GM12864 (cell line): ENCODE data around the gene ALPK3.

Source experiments
- DNase-seq: peaks from one replicate; pipeline ENCODE4 v3.0.0-alpha.2; 2011; ENCODE audit warnings: low read depth
- H3K4me3 ChIP-seq: 2 replicates; pipeline ENCODE4 v1.5.1; 2011; ENCODE audit warnings: mild to moderate bottlenecking, low read depth, low read length, control low read depth
- TF ChIP-seq, protein P1 (sequence below): IDR thresholded peaks from 2 replicates; pipeline ENCODE4 v1.5.1; 2011; ENCODE audit warnings: low read depth, mild to moderate bottlenecking, moderate library complexity, low read length, control low read depth, inconsistent platforms; ENCODE audit errors: missing control alignments

The ALPK3 gene

DNA sequence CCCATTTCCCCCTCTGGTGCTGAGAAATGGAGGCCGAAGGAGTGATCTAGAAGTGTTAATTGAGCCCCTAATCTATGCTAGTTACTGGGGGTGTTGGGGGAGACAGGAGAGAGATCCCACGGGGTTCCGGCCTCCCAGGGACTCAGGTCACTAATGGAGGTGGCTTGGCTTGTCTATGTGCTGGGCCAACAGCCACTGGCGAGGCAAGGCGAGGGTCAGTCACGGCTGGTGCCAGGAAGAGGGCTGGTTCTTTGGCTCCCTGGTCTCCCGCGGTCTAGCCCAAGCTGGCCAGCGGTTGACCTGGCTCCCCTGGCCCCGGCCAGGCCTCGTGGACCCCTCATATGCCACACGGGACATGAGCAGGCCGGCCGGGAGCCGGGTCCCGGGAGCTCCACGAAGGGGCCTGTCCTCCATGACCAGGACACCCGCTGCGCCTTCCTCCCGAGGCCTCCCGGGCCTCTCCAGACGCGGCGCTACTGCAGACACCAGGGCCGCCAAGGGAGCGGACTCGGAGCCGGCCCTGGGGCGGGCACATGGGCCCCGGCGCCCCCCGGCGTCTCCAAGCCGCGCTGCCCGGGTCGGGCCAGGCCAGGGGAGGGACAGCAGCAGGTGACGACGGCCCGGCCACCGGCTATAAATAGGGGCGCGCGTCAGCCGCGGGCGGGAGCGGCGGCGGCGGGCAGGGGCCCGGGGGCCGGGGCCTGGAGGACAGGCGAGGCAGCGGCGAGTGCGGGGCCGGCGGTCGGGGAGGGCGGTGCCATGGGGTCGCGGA is at the start of gene ALPK3:
Gene ALPK3 (plus strand): TSS at position 663 of the 772 bp plus-strand sequence. CDS start 97 bp downstream, at position 760.
- DNase-seq, result no peak
- H3K4me3 ChIP-seq, result no peak within 1 kb of the TSS
- TF ChIP-seq, protein P1, sequence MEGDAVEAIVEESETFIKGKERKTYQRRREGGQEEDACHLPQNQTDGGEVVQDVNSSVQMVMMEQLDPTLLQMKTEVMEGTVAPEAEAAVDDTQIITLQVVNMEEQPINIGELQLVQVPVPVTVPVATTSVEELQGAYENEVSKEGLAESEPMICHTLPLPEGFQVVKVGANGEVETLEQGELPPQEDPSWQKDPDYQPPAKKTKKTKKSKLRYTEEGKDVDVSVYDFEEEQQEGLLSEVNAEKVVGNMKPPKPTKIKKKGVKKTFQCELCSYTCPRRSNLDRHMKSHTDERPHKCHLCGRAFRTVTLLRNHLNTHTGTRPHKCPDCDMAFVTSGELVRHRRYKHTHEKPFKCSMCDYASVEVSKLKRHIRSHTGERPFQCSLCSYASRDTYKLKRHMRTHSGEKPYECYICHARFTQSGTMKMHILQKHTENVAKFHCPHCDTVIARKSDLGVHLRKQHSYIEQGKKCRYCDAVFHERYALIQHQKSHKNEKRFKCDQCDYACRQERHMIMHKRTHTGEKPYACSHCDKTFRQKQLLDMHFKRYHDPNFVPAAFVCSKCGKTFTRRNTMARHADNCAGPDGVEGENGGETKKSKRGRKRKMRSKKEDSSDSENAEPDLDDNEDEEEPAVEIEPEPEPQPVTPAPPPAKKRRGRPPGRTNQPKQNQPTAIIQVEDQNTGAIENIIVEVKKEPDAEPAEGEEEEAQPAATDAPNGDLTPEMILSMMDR, result no peak

DNA sequence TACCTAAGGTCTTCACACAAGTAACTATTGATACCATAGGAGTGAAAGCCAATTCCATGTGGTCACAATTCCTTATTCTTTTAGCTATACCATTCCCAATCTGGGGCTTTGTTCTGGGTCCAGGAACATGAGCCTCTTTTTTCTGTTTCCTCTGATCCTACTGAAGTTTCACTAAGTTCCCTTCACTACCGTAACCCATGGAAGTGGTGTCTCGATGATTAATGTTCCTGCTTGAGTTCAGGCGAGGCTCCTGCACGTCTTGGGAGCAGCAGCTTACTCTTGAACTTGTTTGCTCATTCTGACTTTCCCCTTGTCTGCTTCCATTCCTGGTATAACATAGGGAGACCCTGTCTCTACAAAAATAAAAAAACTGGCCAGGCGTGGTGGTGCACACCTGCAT is 45.1 kb upstream of the ALPK3 start:
- TF ChIP-seq, protein P1, result no peak
- no peak overlapping the region for H3K4me3 ChIP-seq
- no peak for DNase-seq

DNA sequence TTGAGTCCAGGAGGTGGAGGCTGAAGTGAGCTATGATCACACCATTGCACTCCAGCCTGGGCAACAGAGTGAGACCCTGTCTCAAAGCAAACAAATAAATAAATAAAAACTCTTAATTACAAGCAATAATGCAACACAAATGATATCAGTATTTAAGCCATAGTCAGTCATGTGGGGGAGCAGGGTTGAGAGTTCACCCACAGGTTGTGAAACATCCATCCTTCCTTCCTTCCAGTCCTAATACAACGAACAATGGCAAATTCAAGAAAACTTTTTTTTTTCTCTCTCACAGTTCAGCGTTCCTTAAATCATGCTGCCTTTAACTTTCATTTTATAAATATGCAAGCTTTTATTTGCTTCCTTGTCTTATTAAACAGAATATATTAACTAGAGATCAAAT is 44.7 kb upstream of the ALPK3 start:
- no peak overlapping the region for H3K4me3 ChIP-seq
- TF ChIP-seq, protein P1, result no peak
- no peak for DNase-seq

DNA sequence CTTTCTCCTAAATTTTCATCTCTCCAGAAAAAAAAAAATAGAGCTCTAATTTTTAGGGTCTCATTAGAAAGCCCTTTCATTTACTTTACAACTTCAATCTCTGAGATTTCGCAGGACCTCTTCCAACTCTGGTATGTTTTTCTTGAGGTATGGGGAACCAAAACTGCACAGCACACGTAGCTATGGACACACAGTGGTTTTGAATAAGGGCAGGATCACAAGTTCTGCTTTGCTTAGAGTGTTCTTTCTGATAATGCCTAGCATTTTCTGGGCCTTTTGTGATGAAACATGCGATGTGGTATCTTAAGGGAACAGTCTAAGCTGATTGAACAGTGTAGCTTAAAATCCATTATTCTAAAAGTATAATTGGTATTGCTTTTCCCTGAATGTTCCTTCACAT is 43.4 kb upstream of the ALPK3 start:
- TF ChIP-seq, protein P1, result no peak
- H3K4me3 ChIP-seq, result no peak overlapping the region

GRCh38 chr15:84775867-84776449 is 41.2 kb upstream of the ALPK3 start:
- no peak for DNase-seq
- no peak overlapping the region for H3K4me3 ChIP-seq
- TF ChIP-seq, protein P1, result no peak

More for the DNA sequence above, 43.4 kb upstream of the ALPK3 start:
- no peak for DNase-seq

DNA sequence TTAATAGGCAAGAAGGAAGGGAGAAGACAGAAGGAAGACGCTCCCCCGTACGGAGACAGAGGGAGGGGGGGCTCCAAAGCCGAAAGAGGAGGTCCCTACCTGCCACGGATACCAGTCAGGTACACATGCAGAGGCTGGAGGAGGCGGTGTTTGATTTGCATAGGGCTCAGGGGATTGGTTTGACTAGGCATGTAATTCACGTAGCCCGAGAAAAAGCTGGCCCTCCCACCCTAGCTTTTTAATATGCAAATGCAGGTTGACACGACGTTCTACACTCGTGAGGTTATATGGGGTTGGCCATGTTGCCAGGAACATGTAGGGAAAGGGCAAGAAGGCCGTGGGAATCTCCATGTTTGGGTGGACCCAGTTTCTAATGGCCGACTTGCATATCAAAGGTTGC is 39.0 kb upstream of the ALPK3 start:
- DNase-seq, result no peak
- H3K4me3 ChIP-seq, result no peak overlapping the region

More for the DNA sequence above, 39.0 kb upstream of the ALPK3 start:
- TF ChIP-seq, protein P1, result no peak
